ENCODE data around the gene RRAS2. TPM values are rescaled to one million over a fixed set of nuclear protein-coding genes. Genes with fewer than 3 reads are reported as not detected.
"Not testable (repeated sequence)": the region's sequence is repeated elsewhere in the genome, so short reads cannot be mapped to it uniquely, and the experiment has no call there.

RRAS2 gene
- total RNA-seq, 1 experiment from 2014 or later: 52.0 TPM

- DNase-seq (ENCODE audit: low read depth): peak; percentile 35
Measured at GRCh38 chr11:14308114-14308896, 50.7 kb downstream of the RRAS2 start.

- DNase-seq (ENCODE audit: low read depth): no peak
Measured at GRCh38 chr11:14306481-14306880, 52.5 kb downstream of the RRAS2 start.

GRCh38 chr11:14305649-14306048 is 53.3 kb downstream of the RRAS2 start:
- no peak for DNase-seq (ENCODE audit: low read depth)

- DNase-seq (ENCODE audit: low read depth): no peak
Measured at GRCh38 chr11:14304601-14305000, 54.4 kb downstream of the RRAS2 start.

GRCh38 chr11:14300661-14301304 is 58.2 kb downstream of the RRAS2 start:
- DNase-seq (ENCODE audit: low read depth): peak; percentile 66

GRCh38 chr11:14299921-14300320 is 59.1 kb downstream of the RRAS2 start:
- no peak for DNase-seq (ENCODE audit: low read depth)

GRCh38 chr11:14290422-14290821 is 68.6 kb downstream of the RRAS2 start:
- no peak for DNase-seq (ENCODE audit: low read depth)

GRCh38 chr11:14288189-14288935 is 70.6 kb downstream of the RRAS2 start:
- no peak for DNase-seq (ENCODE audit: low read depth)

- not testable (repeated sequence) for DNase-seq (ENCODE audit: low read depth)
Measured at GRCh38 chr11:14278869-14279268, 80.1 kb downstream of the RRAS2 start.

GRCh38 chr11:14275076-14275475 is 83.9 kb downstream of the RRAS2 start:
- DNase-seq (ENCODE audit: low read depth): no peak

- DNase-seq (ENCODE audit: low read depth): no peak
Measured at GRCh38 chr11:14273895-14274294, 85.1 kb downstream of the RRAS2 start.

GRCh38 chr11:14270690-14271542 is 88.1 kb downstream of the RRAS2 start:
- no peak for DNase-seq (ENCODE audit: low read depth)

- no peak for DNase-seq (ENCODE audit: low read depth)
Measured at GRCh38 chr11:14269692-14270573, 89.0 kb downstream of the RRAS2 start.

GRCh38 chr11:14267861-14268635 is 90.9 kb downstream of the RRAS2 start:
- no peak for DNase-seq (ENCODE audit: low read depth)

- no peak for DNase-seq (ENCODE audit: low read depth)
Measured at GRCh38 chr11:14266622-14267021, 92.4 kb downstream of the RRAS2 start.

- no peak for DNase-seq (ENCODE audit: low read depth)
Measured at GRCh38 chr11:14264966-14265365, 94.0 kb downstream of the RRAS2 start.

- DNase-seq (ENCODE audit: low read depth): no peak
Measured at GRCh38 chr11:14262271-14262846, 96.6 kb downstream of the RRAS2 start.

- DNase-seq (ENCODE audit: low read depth): no peak
Measured at GRCh38 chr11:14261066-14261465, 97.9 kb downstream of the RRAS2 start.

- no peak for DNase-seq (ENCODE audit: low read depth)
Measured at GRCh38 chr11:14259878-14260277, 99.1 kb downstream of the RRAS2 start.
